LNCAP (cell line): ENCODE results near the gene TMEM128.

Experiments used
- CTCF ChIP-seq: fragments of 450-650 bp; IDR thresholded peaks from 2 replicates; pipeline ENCODE4 v1.5.1; 2017; ENCODE audit warnings: mild to moderate bottlenecking

Gene TMEM128

GRCh38 chr4:4284827-4285618 lies 37.0 kb upstream of the TMEM128 start:
- TF ChIP-seq CTCF, result no peak

- no peak for TF ChIP-seq CTCF
Observed at GRCh38 chr4:4281787-4282186, 33.8 kb upstream of the TMEM128 start.

- no peak for TF ChIP-seq CTCF
Observed at GRCh38 chr4:4277531-4277930, 29.5 kb upstream of the TMEM128 start.

- no peak for TF ChIP-seq CTCF
Observed at GRCh38 chr4:4274226-4274625, 26.2 kb upstream of the TMEM128 start.

GRCh38 chr4:4271912-4272311 lies 23.9 kb upstream of the TMEM128 start:
- TF ChIP-seq CTCF, result no peak

- TF ChIP-seq CTCF, result no peak
Observed at GRCh38 chr4:4270529-4270928, 22.5 kb upstream of the TMEM128 start.

- TF ChIP-seq CTCF, result no peak
Observed at GRCh38 chr4:4269856-4270255, 21.8 kb upstream of the TMEM128 start.

- TF ChIP-seq CTCF, result no peak
Observed at GRCh38 chr4:4269331-4269731, 21.3 kb upstream of the TMEM128 start.
